Small intestine (tissue), 16 donors: Measurements from ENCODE around the gene SERINC2. TPM values are rescaled to one million over a fixed set of nuclear protein-coding genes. Genes with fewer than 3 reads are reported as not detected.

Source experiments
- DNase-seq, 2 donors: peaks; one replicate each; pipeline versions ENCODE4 v3.0.0 to v3.0.0-alpha.2; 2013
- FAIRE-seq: peaks from 2 replicates; lab custom pipeline; 2012; peaks lifted over from hg19 to GRCh38; lab: Jason Lieb, UNC
- H3K27ac ChIP-seq, 3 donors: one replicate each; pipeline ENCODE4 v1.5.1; 2013; ENCODE audit warnings: low read length in 2 of 3, mild to moderate bottlenecking in 2 of 3, control low read depth in 1 of 3, inconsistent platforms in 1 of 3, low read depth in 1 of 3, moderate library complexity in 1 of 3
- H3K27me3 ChIP-seq, 3 donors: one replicate each; pipeline ENCODE4 v1.6.1; 2013; ENCODE audit warnings: low read length in 3 of 3, inconsistent platforms in 1 of 3; ENCODE audit not compliant: control insufficient read depth in 3 of 3, insufficient read depth in 3 of 3
- H3K36me3 ChIP-seq, 3 donors: one replicate each; pipeline ENCODE4 v1.6.1; 2013; ENCODE audit warnings: low read length in 3 of 3, inconsistent platforms in 1 of 3, low read depth in 1 of 3, mild to moderate bottlenecking in 1 of 3, moderate library complexity in 1 of 3; ENCODE audit not compliant: control insufficient read depth in 3 of 3, insufficient read depth in 2 of 3
- H3K4me1 ChIP-seq, 3 donors: one replicate each; pipeline ENCODE4 v1.6.1; 2013; ENCODE audit warnings: low read length in 2 of 3, inconsistent platforms in 1 of 3, low read depth in 1 of 3, mild to moderate bottlenecking in 1 of 3, moderate library complexity in 1 of 3; ENCODE audit not compliant: control insufficient read depth in 3 of 3, insufficient read depth in 2 of 3
- H3K4me3 ChIP-seq, 3 donors: one replicate each; pipeline ENCODE4 v1.5.1; 2013; ENCODE audit warnings: low read length in 3 of 3, control low read depth in 1 of 3, inconsistent platforms in 1 of 3, low read depth in 1 of 3, mild to moderate bottlenecking in 1 of 3, moderate library complexity in 1 of 3
- H3K9me3 ChIP-seq, 2 donors: one replicate each; pipeline ENCODE4 v1.6.1; 2013; ENCODE audit warnings: low read depth in 1 of 2, low read length in 1 of 2; ENCODE audit not compliant: control insufficient read depth in 2 of 2, insufficient read depth in 1 of 2
- WGBS, 3 donors: extraction: QIAGEN DNeasy Blood & Tissue Kit; methylation state at CpG; one replicate each; pipeline ENCODE4 v1.1.7; 2013; 5-methylcytosine and 5-hydroxymethylcytosine counted together
- long read RNA-seq, 10 donors: transcript quantifications; one replicate each; lab custom pipeline, GENCODE V29; 2026
- polyA plus RNA-seq, 4 donors: library from polyadenylated mRNA; stranded (reverse) in 3 of 4; unstranded in 1 of 4; fragments of 200-250 nt in 3 of 4; fragments of 120-200 nt in 1 of 4; gene quantifications; one replicate each; pipeline versions ENCODE4 v1.2.1 to v1.2.3, GENCODE V29; 2013
- donor health status: healthy with polysubstance abuse.
- donor health status: control.
- donor health status: control.
- donor health status: Bipolar disorder and iron deficiency.
- donor health status: healthy.

Gene SERINC2
- 100 to 1,000 TPM in 2 of 4 donors, 10 to 100 TPM in 2; 54.7 to 179 (median 102) TPM for polyA plus RNA-seq
- long read RNA-seq, donor 1: 0 reads
- long read RNA-seq, donor 2, transcript SERINC2-201 (10 exons, 1,997 nt): major isoform, 6 of 21 reads
- long read RNA-seq, donor 2, partial matches to known transcripts: 15 of 21 reads
- long read RNA-seq, donor 2, other reads (novel, unspliced or antisense): 0 of 21 reads
- long read RNA-seq, donor 3, transcript SERINC2-201 (10 exons, 1,997 nt): major isoform, 7 of 25 reads
- long read RNA-seq, donor 3, partial matches to known transcripts: 18 of 25 reads
- long read RNA-seq, donor 3, other reads (novel, unspliced or antisense): 0 of 25 reads
- long read RNA-seq, donor 4: 0 reads
- long read RNA-seq, donor 5, partial matches to known transcripts: 0 of 1 reads
- long read RNA-seq, donor 5, other reads (novel, unspliced or antisense): 0 of 1 reads
- long read RNA-seq, donor 6, transcript SERINC2-201 (10 exons, 1,997 nt): major isoform, 14 of 30 reads
- long read RNA-seq, donor 6, partial matches to known transcripts: 16 of 30 reads
- long read RNA-seq, donor 6, other reads (novel, unspliced or antisense): 0 of 30 reads
- long read RNA-seq, donor 7: 0 reads
- long read RNA-seq, donor 8: 0 reads
- long read RNA-seq, donor 9, transcript SERINC2-201 (10 exons, 1,997 nt): major isoform, 5 of 5 reads
- long read RNA-seq, donor 9, partial matches to known transcripts: 0 of 5 reads
- long read RNA-seq, donor 9, other reads (novel, unspliced or antisense): 0 of 5 reads
- long read RNA-seq, donor 10, transcript SERINC2-201 (10 exons, 1,997 nt): major isoform, 11 of 28 reads
- long read RNA-seq, donor 10, partial matches to known transcripts: 17 of 28 reads
- long read RNA-seq, donor 10, other reads (novel, unspliced or antisense): 0 of 28 reads

GRCh38 chr1:31412732-31413404 is at the start of gene SERINC2:
Gene SERINC2, plus strand, starts transcription at chr1:31413213. Its CDS starts 53 bp downstream, at chr1:31413266.
- peaks cover 0 to 14% (median 0%) of the 10 kb centered on the region in 3 donors for H3K36me3 ChIP-seq
- FAIRE-seq (no peak), DNase-seq (peak; percentile 76 to 79)
- H3K27me3 ChIP-seq: peaks cover 0 to 9% (median 8%) of the 10 kb centered on the region in 3 donors
- H3K27ac ChIP-seq: peak within 1 kb of the TSS; percentile 83 to 97 (median 93)
- peaks cover 0 to 27% (median 0%) of the 10 kb centered on the region in 3 donors for H3K4me1 ChIP-seq
- 2 to 3% (median 3%) methylated on average over 38 to 63 of the region's 63 CpGs for WGBS, 3 donors
- no peaks in the 10 kb centered on the region for H3K9me3 ChIP-seq
- peak within 1 kb of the TSS; percentile 71 to 93 (median 78) for H3K4me3 ChIP-seq

GRCh38 chr1:31364561-31365250 is 48.3 kb upstream of the SERINC2 start:
- H3K36me3 ChIP-seq: peaks cover 0 to 59% (median 15%) of the 10 kb centered on the region in 3 donors
- H3K27ac ChIP-seq: no peak overlapping the region
- H3K27me3 ChIP-seq: no peaks in the 10 kb centered on the region
- H3K9me3 ChIP-seq: no peaks in the 10 kb centered on the region
- FAIRE-seq: no peak
- no peak for DNase-seq
- 62 to 91% (median 69%) methylated on average over 3 of the region's 3 CpGs for WGBS, 3 donors
- H3K4me3 ChIP-seq: no peak overlapping the region
- peaks cover 0 to 14% (median 0%) of the 10 kb centered on the region in 3 donors for H3K4me1 ChIP-seq

GRCh38 chr1:31366796-31367195 is 46.2 kb upstream of the SERINC2 start:
- FAIRE-seq: no peak

GRCh38 chr1:31368611-31369107 is 44.4 kb upstream of the SERINC2 start:
- DNase-seq: peak in 1 of 2 donors; percentile 57
- H3K27ac ChIP-seq: peak overlapping the region in 1 of 3 donors; percentile 28
- peaks cover 4 to 49% (median 11%) of the 10 kb centered on the region in 3 donors for H3K4me1 ChIP-seq
- 66 to 75% (median 70%) methylated on average over 3 of the region's 3 CpGs for WGBS, 3 donors
- FAIRE-seq: no peak
- H3K36me3 ChIP-seq: peaks cover 0 to 46% (median 12%) of the 10 kb centered on the region in 3 donors
- no peaks in the 10 kb centered on the region for H3K9me3 ChIP-seq
- no peak overlapping the region for H3K4me3 ChIP-seq
- H3K27me3 ChIP-seq: no peaks in the 10 kb centered on the region

More at GRCh38 chr1:31366796-31367195, 46.2 kb upstream of the SERINC2 start:
- no peaks in the 10 kb centered on the region for H3K27me3 ChIP-seq
- no peak for DNase-seq
- H3K27ac ChIP-seq: no peak overlapping the region
- no peaks in the 10 kb centered on the region for H3K9me3 ChIP-seq
- H3K36me3 ChIP-seq: peaks cover 0 to 51% (median 12%) of the 10 kb centered on the region in 3 donors
- peaks cover 4 to 35% (median 6%) of the 10 kb centered on the region in 3 donors for H3K4me1 ChIP-seq
- no peak overlapping the region for H3K4me3 ChIP-seq
- WGBS, 3 donors: 57 to 81% (median 67%) methylated on average over 2 of the region's 2 CpGs

- FAIRE-seq (no peak), DNase-seq (no peak)
- 36 to 68% (median 45%) methylated on average over 2 of the region's 2 CpGs for WGBS, 3 donors
- peak overlapping the region in 1 of 3 donors; percentile 97 for H3K27ac ChIP-seq
- no peaks in the 10 kb centered on the region for H3K27me3 ChIP-seq
- H3K36me3 ChIP-seq: peaks cover 0 to 36% (median 3%) of the 10 kb centered on the region in 3 donors
- H3K4me3 ChIP-seq: no peak overlapping the region
- no peaks in the 10 kb centered on the region for H3K9me3 ChIP-seq
- peaks cover 4 to 62% (median 11%) of the 10 kb centered on the region in 3 donors for H3K4me1 ChIP-seq
These were observed 43.0 kb upstream of the SERINC2 start for GRCh38 chr1:31370021-31370420.

GRCh38 chr1:31370565-31370964 is 42.4 kb upstream of the SERINC2 start:
- WGBS, 3 donors: 75 to 85% (median 83%) methylated on average over 4 of the region's 4 CpGs
- H3K36me3 ChIP-seq: peaks cover 0 to 30% (median 3%) of the 10 kb centered on the region in 3 donors
- no peaks in the 10 kb centered on the region for H3K9me3 ChIP-seq
- H3K4me1 ChIP-seq: peaks cover 4 to 62% (median 11%) of the 10 kb centered on the region in 3 donors
- peak overlapping the region in 1 of 3 donors; percentile 97 for H3K27ac ChIP-seq
- H3K4me3 ChIP-seq: no peak overlapping the region
- FAIRE-seq: no peak
- peak; percentile 35 to 51 for DNase-seq
- no peaks in the 10 kb centered on the region for H3K27me3 ChIP-seq

- Histone ChIP-seq H3K4me3 (no peak overlapping the region), H3K9me3 (no peaks in the 10 kb centered on the region), H3K27me3 (no peaks in the 10 kb centered on the region), H3K27ac (peak overlapping the region; percentile 27 to 97 (median 69)), H3K4me1 (peaks cover 4 to 68% (median 11%) of the 10 kb centered on the region in 3 donors), H3K36me3 (peaks cover 0 to 24% (median 3%) of the 10 kb centered on the region in 3 donors)
- WGBS, 3 donors: 22 to 48% (median 42%) methylated on average over 10 of the region's 10 CpGs
- peak; percentile 67 to 72 for DNase-seq
- no peak for FAIRE-seq
These were observed 41.7 kb upstream of the SERINC2 start for GRCh38 chr1:31371121-31371959.
